Psoas muscle (tissue), 8 donors: ENCODE measurements around the gene CSKMT. TPM values are rescaled to one million over a fixed set of nuclear protein-coding genes. Genes with fewer than 3 reads are reported as not detected.

ENCODE experiments used
- ATAC-seq, 4 donors: fragments of 200-7000 bp; cut with Tn5 transposase; one replicate each; pipeline ENCODE4 v1.9.1; 2020; ENCODE audit warnings: moderate library complexity in 3 of 4, mild to moderate bottlenecking in 2 of 4
- DNase-seq, 2 donors: peaks; one replicate each; pipeline ENCODE4 v3.0.0-alpha.2; 2020
- H3K27ac ChIP-seq: fragments of 200-600 bp; one replicate; pipeline ENCODE4 v1.8.0; 2022
- H3K27me3 ChIP-seq, 3 donors: fragments of 200-600 bp in 1 of 3; one replicate each; pipeline versions ENCODE4 v1.6.1 to v1.8.0; 2013 to 2022; ENCODE audit warnings: low read length in 2 of 3, mild to moderate bottlenecking in 2 of 3, moderate library complexity in 1 of 3; ENCODE audit not compliant: insufficient read depth in 3 of 3
- H3K36me3 ChIP-seq, 2 donors: fragments of 200-600 bp in 1 of 2; one replicate each; pipeline versions ENCODE4 v1.6.1 to v1.8.0; 2013 to 2022; ENCODE audit warnings: low read depth in 1 of 2, mild to moderate bottlenecking in 1 of 2, moderate library complexity in 1 of 2; ENCODE audit not compliant: insufficient read depth in 1 of 2
- H3K4me1 ChIP-seq: fragments of 200-600 bp; one replicate; pipeline ENCODE4 v1.8.0; 2022
- H3K4me3 ChIP-seq: fragments of 200-600 bp; one replicate; pipeline ENCODE4 v1.8.0; 2022; ENCODE audit warnings: mild to moderate bottlenecking
- H3K9me3 ChIP-seq: fragments of 200-600 bp; one replicate; pipeline ENCODE4 v1.8.0; 2022
- CTCF ChIP-seq: fragments of 200-600 bp; IDR thresholded peaks from one replicate; pipeline ENCODE4 v1.8.0; 2022; ENCODE audit warnings: antibody characterized with exemption
- WGBS, 3 donors: extraction: QIAGEN DNeasy Blood & Tissue Kit; methylation state at CpG; one replicate each; pipeline versions ENCODE4 v1.1.6 to v1.1.7; 2013; 5-methylcytosine and 5-hydroxymethylcytosine counted together
- intact Hi-C, 2 donors: fragments of 100-400 bp; cut with DNase I; formaldehyde crosslinking; loops; one replicate each; pipeline versions ENCODE4 v1.11.0 to v1.14.2; 2022
- polyA plus RNA-seq, 3 donors: library from polyadenylated mRNA; stranded (reverse); fragments of 200-250 nt; gene quantifications; one replicate each; pipeline ENCODE4 v1.2.3, GENCODE V29; 2013
- total RNA-seq, 4 donors: library from RNA; stranded (reverse); fragmentation: NEBNext Ultra II Directional in 2 of 4; extraction: Animal tissue kit (Norgen Biotek cat#: 25700) in 2 of 4; gene quantifications; one replicate each; pipeline versions ENCODE4 v1.2.1 to v1.2.4, GENCODE V29; 2021 to 2023
- donor health status: healthy with polysubstance abuse.
- donor health status: DM: no; HTN: no; CAD: no; lungs with moderate emphysema.
- donor health status: Bipolar disorder and iron deficiency.
- donor health status: healthy.
- donor health status: DM: yes; HTN: yes; CAD: no.
- donor health status: DM: no; HTN: no; CAD: no.
- donor health status: DM: no; HTN: no; CAD: no.
- donor health status: DM: yes; HTN: yes; CAD: no.

The CSKMT gene
- total and polyA plus RNA-seq, 7 donors, result 3.8 to 12.8 (median 8.0) TPM

GRCh38 chr11:62680825-62681240 is 15.7 kb downstream of the CSKMT start:
- Histone ChIP-seq H3K4me1 (peaks cover 32% of the 10 kb centered on the region), H3K27me3 (no peaks in the 10 kb centered on the region), H3K4me3 (no peak overlapping the region), H3K9me3 (no peaks in the 10 kb centered on the region), H3K36me3 (peaks cover 6 to 24% of the 10 kb centered on the region in 2 donors), H3K27ac (peak overlapping the region; percentile 91)
- peak; percentile 54 for TF ChIP-seq CTCF
- peak; percentile 51 to 71 for DNase-seq
- ATAC-seq, result peak; percentile 63 to 74 (median 70)
- intact Hi-C loops, result loop anchor here in 1 of 2 donors (2.0 kb wide), 1 partner anchor 14 kb away; no protein-coding TSS in a partner anchor
- 43 to 49% (median 44%) methylated on average over 4 of the region's 4 CpGs for WGBS, 3 donors

DNA sequence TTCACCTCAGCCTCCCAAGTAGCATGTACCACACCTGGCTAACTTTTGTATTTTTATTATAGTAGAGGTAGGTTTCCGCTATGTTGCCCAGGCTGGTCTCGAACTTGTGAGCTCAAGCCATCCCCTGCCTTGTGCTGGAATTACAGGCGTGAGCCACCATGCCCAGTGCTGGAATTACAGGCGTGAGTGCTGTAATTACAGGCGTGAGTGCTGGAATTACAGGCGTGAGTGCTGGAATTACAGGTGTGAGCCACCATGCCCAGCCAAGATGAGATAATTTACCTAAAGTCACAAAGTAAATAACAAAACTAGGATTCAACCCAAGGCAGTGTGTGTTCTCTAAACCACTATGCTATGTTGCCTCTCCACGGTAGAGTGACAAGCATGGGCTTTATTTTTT is 17.4 kb downstream of the CSKMT start:
- H3K4me3 ChIP-seq, result no peak overlapping the region
- DNase-seq (no peak), ATAC-seq (no peak)
- intact Hi-C loops, result no loop called here
- H3K27me3 ChIP-seq, result no peaks in the 10 kb centered on the region
- no peak overlapping the region for H3K27ac ChIP-seq
- no peaks in the 10 kb centered on the region for H3K9me3 ChIP-seq
- H3K4me1 ChIP-seq, result peaks cover 20% of the 10 kb centered on the region
- no peak for TF ChIP-seq CTCF
- WGBS, 3 donors, result 88 to 92% (median 89%) methylated on average over 7 of the region's 7 CpGs
- peaks cover 0 to 7% of the 10 kb centered on the region in 2 donors for H3K36me3 ChIP-seq

- peak overlapping the region; percentile 43 for H3K4me3 ChIP-seq
- H3K27ac ChIP-seq, result no peak overlapping the region
- no peak for TF ChIP-seq CTCF
- intact Hi-C loops, result no loop called here
- H3K9me3 ChIP-seq, result no peaks in the 10 kb centered on the region
- peak in 1 of 2 donors; percentile 27 for DNase-seq
- WGBS, 3 donors, result 48 to 61% (median 51%) methylated on average over 68 to 74 of the region's 74 CpGs
- no peaks in the 10 kb centered on the region for H3K27me3 ChIP-seq
- H3K4me1 ChIP-seq, result no peaks in the 10 kb centered on the region
- peaks cover 0 to 31% of the 10 kb centered on the region in 2 donors for H3K36me3 ChIP-seq
- peak in 3 of 4 donors; percentile 12 to 26 (median 13) for ATAC-seq
Measured at GRCh38 chr11:62687508-62688396, 22.6 kb downstream of the CSKMT start.

- H3K27me3 ChIP-seq, result no peaks in the 10 kb centered on the region
- H3K27ac ChIP-seq, result no peak overlapping the region
- H3K4me3 ChIP-seq, result peak overlapping the region; percentile 43
- intact Hi-C loops, result no loop called here
- H3K9me3 ChIP-seq, result no peaks in the 10 kb centered on the region
- TF ChIP-seq CTCF, result no peak
- 22 to 29% (median 25%) methylated on average over 1 of the region's 1 CpG for WGBS, 3 donors
- DNase-seq (no peak), ATAC-seq (peak in 1 of 4 donors; percentile 15)
- no peaks in the 10 kb centered on the region for H3K4me1 ChIP-seq
- peaks cover 0 to 38% of the 10 kb centered on the region in 2 donors for H3K36me3 ChIP-seq
Measured at GRCh38 chr11:62688491-62688890, 23.4 kb downstream of the CSKMT start.
